H7 (cell line): Measurements from ENCODE around the gene PYGL. TPM values are rescaled to one million over a fixed set of nuclear protein-coding genes. Genes with fewer than 3 reads are reported as not detected.
A peak's percentile ranks its signal among the peaks of the same experiment; 100 is the strongest.

Source experiments
- DNase-seq: peaks from one replicate; pipeline ENCODE4 v3.0.0; 2012
- H3K27me3 ChIP-seq: 2 replicates; pipeline ENCODE4 v1.6.0; 2011; ENCODE audit warnings: mild to moderate bottlenecking, low read length; ENCODE audit not compliant: control insufficient read depth, insufficient read depth
- H3K36me3 ChIP-seq: replicated peaks from 2 replicates; pipeline ENCODE4 v1.5.1; 2011; ENCODE audit warnings: low read length; ENCODE audit not compliant: control insufficient read depth, insufficient read depth
- H3K4me3 ChIP-seq: 2 replicates; pipeline ENCODE4 v1.5.1; 2011; ENCODE audit warnings: low read depth, mild to moderate bottlenecking, control low read depth, low read length, moderate library complexity; ENCODE audit not compliant: insufficient read depth
- total RNA-seq: library from RNA; depleted of rRNA; stranded (reverse); fragments of >200 nt; shearing (Covaris generic); gene quantifications from 2 replicates; pipeline ENCODE4 v1.2.3, GENCODE V29; 2014; rRNA removed

The PYGL gene
- 71.4 and 103 TPM in 2 replicates for total RNA-seq

- peak; percentile 94 for DNase-seq
- Histone ChIP-seq H3K36me3 (peaks cover 8% of the 10 kb centered on the region), H3K4me3 (peak within 1 kb of the TSS; percentile 87), H3K27me3 (peaks cover 1% of the 10 kb centered on the region; the same call in 1 of the 2 replicates)
Observed at GRCh38 chr14:50943943-50944646, at the start of gene PYGL. PYGL (minus strand) TSS chr14:50944483; CDS start chr14:50944403, 80 bp downstream.

DNA sequence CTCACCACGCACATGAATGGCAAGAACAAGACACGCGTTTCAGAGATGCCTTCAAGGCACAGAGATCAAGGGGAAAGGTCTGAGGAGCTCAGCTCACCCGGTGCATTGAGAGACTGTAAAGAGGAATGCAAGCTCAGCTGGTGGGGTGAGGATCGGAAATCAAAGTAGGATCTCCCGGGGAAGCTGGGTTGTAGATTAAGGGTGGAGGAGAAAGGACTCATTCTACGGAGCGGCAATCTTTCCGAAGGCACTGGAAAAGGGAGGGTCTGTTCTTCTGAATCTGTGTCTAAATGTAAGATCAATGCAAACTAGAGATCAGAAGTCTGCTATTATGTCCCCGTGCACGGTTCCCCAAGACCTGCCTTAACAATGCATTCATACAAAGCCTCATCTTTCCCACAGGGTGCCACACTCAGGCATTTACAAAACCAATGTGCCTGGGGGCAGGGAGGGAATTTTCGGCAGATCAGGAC lies 41.6 kb upstream of the PYGL start:
- no peaks in the 10 kb centered on the region for H3K27me3 ChIP-seq
- H3K36me3 ChIP-seq, result no peaks in the 10 kb centered on the region
- DNase-seq, result peak; percentile 36
- no peak overlapping the region for H3K4me3 ChIP-seq

DNA sequence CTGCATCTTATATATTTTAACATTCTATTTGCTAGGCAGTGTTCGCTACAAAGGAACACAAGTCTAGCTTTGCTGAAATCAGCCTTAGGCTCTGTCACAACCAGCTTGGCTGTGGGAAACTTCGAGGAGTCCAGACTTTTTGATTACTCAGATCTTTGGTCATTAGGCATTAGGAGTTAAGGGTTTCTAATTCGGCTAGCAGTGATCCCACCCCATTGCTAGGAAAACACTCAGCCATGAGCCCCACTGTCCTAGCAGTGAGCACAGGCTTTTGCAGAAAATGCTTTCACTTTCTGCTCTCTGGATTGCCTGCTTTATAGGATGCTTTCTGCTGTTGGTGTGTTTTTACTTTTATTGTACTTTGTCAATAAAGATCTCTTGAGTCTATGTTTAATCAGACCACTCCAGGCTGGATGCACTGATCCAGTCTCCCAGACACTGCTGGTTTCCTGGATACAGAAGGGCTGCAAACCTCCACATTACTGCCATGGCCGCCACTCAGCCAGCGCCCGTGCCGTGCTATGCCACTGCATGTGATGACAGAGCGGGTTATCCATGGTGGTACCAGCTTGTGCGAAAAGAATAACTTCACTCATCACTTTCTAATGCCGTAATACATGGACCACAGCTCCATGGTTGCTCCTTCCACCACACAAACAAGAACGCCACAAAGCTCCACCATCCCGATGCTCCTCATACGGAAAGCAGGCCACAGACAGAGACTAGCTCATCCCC lies 41.0 kb upstream of the PYGL start:
- no peaks in the 10 kb centered on the region for H3K27me3 ChIP-seq
- DNase-seq, result no peak
- H3K36me3 ChIP-seq, result no peaks in the 10 kb centered on the region
- no peak overlapping the region for H3K4me3 ChIP-seq

GRCh38 chr14:50984036-50984710 lies 39.9 kb upstream of the PYGL start:
- Histone ChIP-seq H3K36me3 (no peaks in the 10 kb centered on the region), H3K27me3 (no peaks in the 10 kb centered on the region)
- no peak for DNase-seq

GRCh38 chr14:50979941-50980850 lies 35.9 kb upstream of the PYGL start:
- no peaks in the 10 kb centered on the region for H3K36me3 ChIP-seq
- no peak for DNase-seq
- no peak overlapping the region for H3K4me3 ChIP-seq
- H3K27me3 ChIP-seq, result no peaks in the 10 kb centered on the region

More at GRCh38 chr14:50984036-50984710, 39.9 kb upstream of the PYGL start:
- no peak overlapping the region for H3K4me3 ChIP-seq

DNA sequence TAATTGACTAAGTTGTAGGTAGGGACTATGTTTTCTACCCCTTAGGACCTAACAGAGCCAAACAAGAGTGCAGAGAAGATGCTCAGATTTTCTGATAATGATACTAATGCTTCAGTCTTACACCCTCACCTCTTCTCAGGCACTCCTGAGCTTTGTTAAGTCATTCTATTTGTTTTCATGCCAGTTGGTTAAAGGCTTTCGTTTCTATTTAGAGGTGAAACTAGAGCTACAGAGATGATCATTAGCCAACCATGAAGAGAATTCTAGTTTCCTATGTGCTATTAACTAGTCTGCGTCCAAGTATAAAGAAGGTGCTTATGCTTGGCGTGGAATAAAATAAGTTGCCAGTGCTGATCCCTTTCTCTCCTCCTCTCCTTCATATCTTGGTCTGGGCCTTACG lies 34.6 kb upstream of the PYGL start:
- no peak for DNase-seq
- no peaks in the 10 kb centered on the region for H3K36me3 ChIP-seq
- H3K4me3 ChIP-seq, result no peak overlapping the region
- no peaks in the 10 kb centered on the region for H3K27me3 ChIP-seq

- no peaks in the 10 kb centered on the region for H3K36me3 ChIP-seq
- no peaks in the 10 kb centered on the region for H3K27me3 ChIP-seq
- DNase-seq, result peak; percentile 13
- no peak overlapping the region for H3K4me3 ChIP-seq
Observed at GRCh38 chr14:50978529-50978871, 34.2 kb upstream of the PYGL start.

GRCh38 chr14:50977863-50978528 lies 33.7 kb upstream of the PYGL start:
- no peak overlapping the region for H3K4me3 ChIP-seq
- no peak for DNase-seq

DNA sequence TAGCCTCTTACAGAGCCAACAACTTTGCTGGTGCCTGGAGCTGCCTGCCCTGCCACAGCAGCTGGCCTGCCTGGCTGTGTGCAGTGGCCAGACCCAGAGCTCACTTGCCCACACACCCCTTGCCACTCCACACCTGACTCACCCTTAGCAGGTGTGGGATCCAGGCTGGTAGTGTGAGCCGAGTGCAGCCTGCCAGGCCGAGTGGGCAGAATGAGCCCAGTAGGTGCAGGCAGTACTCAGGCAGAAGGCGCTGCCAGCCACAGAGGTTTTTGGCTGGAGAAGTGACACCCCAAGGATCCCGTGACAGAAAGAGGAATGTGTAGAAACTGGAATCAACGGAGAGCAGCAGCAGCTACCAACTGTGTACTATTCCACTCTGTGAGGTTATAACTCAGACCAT lies 29.8 kb upstream of the PYGL start:
- Histone ChIP-seq H3K27me3 (no peaks in the 10 kb centered on the region), H3K36me3 (no peaks in the 10 kb centered on the region), H3K4me3 (no peak overlapping the region)
- no peak for DNase-seq

More at GRCh38 chr14:50977863-50978528, 33.7 kb upstream of the PYGL start:
- Histone ChIP-seq H3K36me3 (no peaks in the 10 kb centered on the region), H3K27me3 (no peaks in the 10 kb centered on the region)

DNA sequence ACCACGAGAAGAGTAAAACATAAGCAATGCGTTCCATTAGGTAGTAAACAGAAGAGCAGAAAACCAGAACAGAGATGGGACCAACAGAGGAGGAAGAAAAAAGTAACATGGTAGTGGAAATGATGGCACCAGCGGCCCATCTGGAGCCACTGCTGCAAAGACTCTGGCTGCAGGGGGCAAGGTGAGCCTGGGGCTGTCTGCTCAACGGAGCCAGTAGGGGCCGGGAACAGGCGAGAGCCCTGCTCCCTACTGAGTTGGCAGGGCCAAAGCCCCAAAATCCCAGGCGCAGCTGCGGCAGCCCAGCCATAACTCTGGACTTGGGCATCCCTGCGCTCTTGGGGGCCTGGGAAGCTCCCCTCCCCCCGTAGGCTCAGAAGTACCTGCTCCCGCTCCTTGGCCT lies 28.5 kb upstream of the PYGL start:
- peak; percentile 46 for DNase-seq

GRCh38 chr14:50970886-50971781 lies 26.9 kb upstream of the PYGL start:
- Histone ChIP-seq H3K27me3 (no peaks in the 10 kb centered on the region), H3K36me3 (no peaks in the 10 kb centered on the region), H3K4me3 (no peak overlapping the region)
- DNase-seq, result no peak

More for the DNA sequence above, 28.5 kb upstream of the PYGL start:
- H3K27me3 ChIP-seq, result no peaks in the 10 kb centered on the region
- H3K36me3 ChIP-seq, result no peaks in the 10 kb centered on the region
- no peak overlapping the region for H3K4me3 ChIP-seq

GRCh38 chr14:50967790-50968189 lies 23.5 kb upstream of the PYGL start:
- no peak for DNase-seq
- H3K27me3 ChIP-seq, result no peaks in the 10 kb centered on the region
- no peaks in the 10 kb centered on the region for H3K36me3 ChIP-seq
- H3K4me3 ChIP-seq, result no peak overlapping the region

- DNase-seq, result no peak
- Histone ChIP-seq H3K4me3 (no peak overlapping the region), H3K27me3 (no peaks in the 10 kb centered on the region), H3K36me3 (no peaks in the 10 kb centered on the region)
Observed at GRCh38 chr14:50967103-50967502, 22.8 kb upstream of the PYGL start.
